HepG2 (cell line): ENCODE data around the gene SELENOV. TPM values are rescaled to one million over a fixed set of nuclear protein-coding genes. Genes with fewer than 3 reads are reported as not detected.

Experiments used
- ATF1 ChIP-seq: IDR thresholded peaks from 2 replicates; pipeline ENCODE4 v1.6.1; 2016; ENCODE audit warnings: mild to moderate bottlenecking, control low read depth
- CHD2 ChIP-seq: IDR thresholded peaks from 2 replicates; pipeline ENCODE4 v1.6.1; 2011; ENCODE audit warnings: low read depth, low read length, improper control_type of control experiment
- FOSL1 ChIP-seq: sonication (generic); formaldehyde crosslinking; IDR thresholded peaks from 2 replicates; pipeline ENCODE4 v1.9.0; 2021; ENCODE audit warnings: missing genetic modification reagents, borderline replicate concordance
- GZF1 ChIP-seq: sonication (generic); formaldehyde crosslinking; IDR thresholded peaks from 2 replicates; pipeline ENCODE4 v1.5.1; 2020; ENCODE audit warnings: mild to moderate bottlenecking, missing genetic modification reagents
- JUNB ChIP-seq: sonication (generic); formaldehyde crosslinking; IDR thresholded peaks from 2 replicates; pipeline ENCODE4 v1.8.0; 2022; ENCODE audit warnings: missing genetic modification reagents, mild to moderate bottlenecking, borderline replicate concordance
- KAT2B ChIP-seq: fragments of 150-350 bp; IDR thresholded peaks from 2 replicates; pipeline ENCODE4 v1.6.1; 2014; ENCODE audit warnings: low read depth, low read length, borderline replicate concordance
- MEIS1 ChIP-seq: sonication (generic); formaldehyde crosslinking; IDR thresholded peaks from 2 replicates; pipeline ENCODE4 v1.9.0; 2021; ENCODE audit warnings: mild to moderate bottlenecking, missing genetic modification reagents, moderate library complexity, borderline replicate concordance
- PRPF4 ChIP-seq: fragments of 200-400 bp; formaldehyde crosslinking; IDR thresholded peaks from 2 replicates; pipeline ENCODE4 v1.6.1; 2016; ENCODE audit warnings: low read length, low read depth; ENCODE audit not compliant: poor library complexity, severe bottlenecking
- SRY ChIP-seq: sonication (generic); formaldehyde crosslinking; IDR thresholded peaks from 2 replicates; pipeline ENCODE4 v1.8.0; 2022; ENCODE audit warnings: mild to moderate bottlenecking, missing genetic modification reagents
- TARDBP ChIP-seq: sonication (generic); formaldehyde crosslinking; IDR thresholded peaks from 2 replicates; pipeline ENCODE4 v1.8.0; 2022; ENCODE audit warnings: mild to moderate bottlenecking, missing genetic modification reagents
- ZNF460 ChIP-seq: sonication (generic); formaldehyde crosslinking; IDR thresholded peaks from 2 replicates; pipeline ENCODE4 v1.5.1; 2020; ENCODE audit warnings: missing genetic modification reagents, mild to moderate bottlenecking, borderline replicate concordance
- ZNF782 ChIP-seq: sonication (generic); formaldehyde crosslinking; IDR thresholded peaks from 2 replicates; pipeline ENCODE4 v1.4.0; 2020; ENCODE audit warnings: missing genetic modification reagents, mild to moderate bottlenecking, borderline replicate concordance
- polyA plus RNA-seq, 8 experiments: library from polyadenylated mRNA; depleted of rRNA in 3 of 8; stranded (reverse) in 7 of 8; unstranded in 1 of 8; fragments of >200 nt; fragmentation: Illumina TruSeq in 4 of 8; extraction: Trizol in 4 of 8; gene quantifications; 2 replicates each; pipeline versions ENCODE4 v1.2.1 to v1.2.3, GENCODE V29; 2011 to 2016; ENCODE audit warnings: low read depth in 4 of 8, missing spikeins in 1 of 8, mixed read lengths in 1 of 8; ENCODE audit not compliant: insufficient read depth in 1 of 8
- total RNA-seq, 5 experiments: library from RNA; depleted of rRNA; stranded (reverse); fragments of >200 nt; fragmentation: Illumina TruSeq; extraction: Trizol; gene quantifications; 2 replicates each; pipeline ENCODE4 v1.2.3, GENCODE V29; 2016; ENCODE audit warnings: low read depth in 1 of 5
- TF ChIP-seq, protein P1 (sequence below): IDR thresholded peaks from 2 replicates; pipeline ENCODE4 v1.6.1; 2016; ENCODE audit warnings: low read depth, borderline replicate concordance
- TF ChIP-seq, protein P2 (sequence below): sonication (generic); formaldehyde crosslinking; IDR thresholded peaks from 2 replicates; pipeline ENCODE4 v1.4.0; 2020; ENCODE audit warnings: missing genetic modification reagents, borderline replicate concordance
- TF ChIP-seq, protein P3 (sequence below): sonication (generic); formaldehyde crosslinking; IDR thresholded peaks from 2 replicates; pipeline ENCODE4 v1.4.0; 2020; ENCODE audit warnings: missing genetic modification reagents
- TF ChIP-seq, protein P4 (sequence below): sonication (generic); formaldehyde crosslinking; IDR thresholded peaks from 2 replicates; pipeline ENCODE4 v1.8.1; 2023; ENCODE audit warnings: mild to moderate bottlenecking, inconsistent platforms, moderate library complexity, missing genetic modification reagents, borderline replicate concordance

The SELENOV gene
- total and polyA plus RNA-seq, 2 of the 13 experiments (the other 11 are each of a cell fraction or from before 2014, with no cell fraction given), result not detected

DNA sequence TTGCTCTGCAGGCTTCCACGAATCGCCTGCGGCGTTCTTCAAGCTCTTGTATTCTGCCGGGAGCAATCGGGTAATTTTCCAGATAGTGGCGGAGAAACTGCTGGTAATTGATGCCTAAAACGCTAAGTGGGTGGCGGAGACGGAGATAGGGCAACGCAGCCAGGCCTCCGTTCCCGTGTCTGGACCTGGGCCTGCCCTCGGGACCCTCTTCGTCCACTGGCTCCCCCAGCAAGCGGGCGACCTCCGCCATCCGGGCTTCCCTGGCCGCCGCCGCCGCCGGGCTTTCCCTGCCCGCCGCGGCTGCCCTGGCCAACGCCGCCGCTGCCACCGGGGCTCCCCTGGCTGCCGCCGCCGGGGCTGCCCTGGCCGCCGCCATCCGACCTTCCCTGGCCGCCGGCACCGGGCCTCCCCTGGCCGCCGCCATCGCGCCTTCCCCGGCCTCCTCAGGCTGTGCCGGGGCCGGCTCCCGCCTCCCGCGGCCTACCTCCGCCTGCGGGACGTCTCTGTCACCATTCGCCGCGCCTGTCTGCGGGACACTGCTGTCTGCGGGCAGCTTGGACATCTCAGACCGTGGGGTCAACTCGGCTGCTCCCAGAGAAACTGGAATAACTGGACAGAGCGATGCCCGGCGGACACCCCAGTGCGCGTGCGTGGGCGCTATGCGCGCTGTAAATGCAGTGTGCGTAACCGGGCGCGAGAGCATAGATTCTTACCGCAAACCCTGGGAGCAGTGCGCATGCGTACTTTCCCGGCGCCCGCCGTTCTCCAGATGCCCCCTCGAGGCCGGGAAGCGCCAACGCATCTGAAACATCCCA, 24.8 kb downstream of the SELENOV start, which contains the start of gene EID2 (continued):
- TF ChIP-seq PRPF4 (no peak), TARDBP (CRISPR knock-in tag) (no peak), ZNF782 (no peak), KAT2B (no peak), ATF1 (CRISPR knock-in tag) (no peak), FOSL1 (CRISPR knock-in tag) (no peak), MEIS1 (CRISPR knock-in tag) (no peak), JUNB (CRISPR knock-in tag) (no peak), ZNF460 (no peak), CHD2 (peak; percentile 37; the same call in 1 of the 2 replicates), GZF1 (peak; percentile 65; the same call in 1 of the 2 replicates), SRY (CRISPR knock-in tag) (peak; percentile 86; the same call in 1 of the 2 replicates)
- TF ChIP-seq, protein P1, sequence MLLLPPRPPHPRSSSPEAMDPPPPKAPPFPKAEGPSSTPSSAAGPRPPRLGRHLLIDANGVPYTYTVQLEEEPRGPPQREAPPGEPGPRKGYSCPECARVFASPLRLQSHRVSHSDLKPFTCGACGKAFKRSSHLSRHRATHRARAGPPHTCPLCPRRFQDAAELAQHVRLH (CRISPR knock-in tag), result peak; percentile 5; the same call in 1 of the 2 replicates
- TF ChIP-seq, protein P2, sequence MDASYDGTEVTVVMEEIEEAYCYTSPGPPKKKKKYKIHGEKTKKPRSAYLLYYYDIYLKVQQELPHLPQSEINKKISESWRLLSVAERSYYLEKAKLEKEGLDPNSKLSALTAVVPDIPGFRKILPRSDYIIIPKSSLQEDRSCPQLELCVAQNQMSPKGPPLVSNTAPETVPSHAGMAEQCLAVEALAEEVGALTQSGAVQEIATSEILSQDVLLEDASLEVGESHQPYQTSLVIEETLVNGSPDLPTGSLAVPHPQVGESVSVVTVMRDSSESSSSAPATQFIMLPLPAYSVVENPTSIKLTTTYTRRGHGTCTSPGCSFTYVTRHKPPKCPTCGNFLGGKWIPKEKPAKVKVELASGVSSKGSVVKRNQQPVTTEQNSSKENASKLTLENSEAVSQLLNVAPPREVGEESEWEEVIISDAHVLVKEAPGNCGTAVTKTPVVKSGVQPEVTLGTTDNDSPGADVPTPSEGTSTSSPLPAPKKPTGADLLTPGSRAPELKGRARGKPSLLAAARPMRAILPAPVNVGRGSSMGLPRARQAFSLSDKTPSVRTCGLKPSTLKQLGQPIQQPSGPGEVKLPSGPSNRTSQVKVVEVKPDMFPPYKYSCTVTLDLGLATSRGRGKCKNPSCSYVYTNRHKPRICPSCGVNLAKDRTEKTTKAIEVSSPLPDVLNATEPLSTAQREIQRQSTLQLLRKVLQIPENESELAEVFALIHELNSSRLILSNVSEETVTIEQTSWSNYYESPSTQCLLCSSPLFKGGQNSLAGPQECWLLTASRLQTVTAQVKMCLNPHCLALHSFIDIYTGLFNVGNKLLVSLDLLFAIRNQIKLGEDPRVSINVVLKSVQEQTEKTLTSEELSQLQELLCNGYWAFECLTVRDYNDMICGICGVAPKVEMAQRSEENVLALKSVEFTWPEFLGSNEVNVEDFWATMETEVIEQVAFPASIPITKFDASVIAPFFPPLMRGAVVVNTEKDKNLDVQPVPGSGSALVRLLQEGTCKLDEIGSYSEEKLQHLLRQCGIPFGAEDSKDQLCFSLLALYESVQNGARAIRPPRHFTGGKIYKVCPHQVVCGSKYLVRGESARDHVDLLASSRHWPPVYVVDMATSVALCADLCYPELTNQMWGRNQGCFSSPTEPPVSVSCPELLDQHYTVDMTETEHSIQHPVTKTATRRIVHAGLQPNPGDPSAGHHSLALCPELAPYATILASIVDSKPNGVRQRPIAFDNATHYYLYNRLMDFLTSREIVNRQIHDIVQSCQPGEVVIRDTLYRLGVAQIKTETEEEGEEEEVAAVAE (CRISPR knock-in tag), result no peak
- TF ChIP-seq, protein P3, sequence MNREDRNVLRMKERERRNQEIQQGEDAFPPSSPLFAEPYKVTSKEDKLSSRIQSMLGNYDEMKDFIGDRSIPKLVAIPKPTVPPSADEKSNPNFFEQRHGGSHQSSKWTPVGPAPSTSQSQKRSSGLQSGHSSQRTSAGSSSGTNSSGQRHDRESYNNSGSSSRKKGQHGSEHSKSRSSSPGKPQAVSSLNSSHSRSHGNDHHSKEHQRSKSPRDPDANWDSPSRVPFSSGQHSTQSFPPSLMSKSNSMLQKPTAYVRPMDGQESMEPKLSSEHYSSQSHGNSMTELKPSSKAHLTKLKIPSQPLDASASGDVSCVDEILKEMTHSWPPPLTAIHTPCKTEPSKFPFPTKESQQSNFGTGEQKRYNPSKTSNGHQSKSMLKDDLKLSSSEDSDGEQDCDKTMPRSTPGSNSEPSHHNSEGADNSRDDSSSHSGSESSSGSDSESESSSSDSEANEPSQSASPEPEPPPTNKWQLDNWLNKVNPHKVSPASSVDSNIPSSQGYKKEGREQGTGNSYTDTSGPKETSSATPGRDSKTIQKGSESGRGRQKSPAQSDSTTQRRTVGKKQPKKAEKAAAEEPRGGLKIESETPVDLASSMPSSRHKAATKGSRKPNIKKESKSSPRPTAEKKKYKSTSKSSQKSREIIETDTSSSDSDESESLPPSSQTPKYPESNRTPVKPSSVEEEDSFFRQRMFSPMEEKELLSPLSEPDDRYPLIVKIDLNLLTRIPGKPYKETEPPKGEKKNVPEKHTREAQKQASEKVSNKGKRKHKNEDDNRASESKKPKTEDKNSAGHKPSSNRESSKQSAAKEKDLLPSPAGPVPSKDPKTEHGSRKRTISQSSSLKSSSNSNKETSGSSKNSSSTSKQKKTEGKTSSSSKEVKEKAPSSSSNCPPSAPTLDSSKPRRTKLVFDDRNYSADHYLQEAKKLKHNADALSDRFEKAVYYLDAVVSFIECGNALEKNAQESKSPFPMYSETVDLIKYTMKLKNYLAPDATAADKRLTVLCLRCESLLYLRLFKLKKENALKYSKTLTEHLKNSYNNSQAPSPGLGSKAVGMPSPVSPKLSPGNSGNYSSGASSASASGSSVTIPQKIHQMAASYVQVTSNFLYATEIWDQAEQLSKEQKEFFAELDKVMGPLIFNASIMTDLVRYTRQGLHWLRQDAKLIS (CRISPR knock-in tag), result no peak
- TF ChIP-seq, protein P4, sequence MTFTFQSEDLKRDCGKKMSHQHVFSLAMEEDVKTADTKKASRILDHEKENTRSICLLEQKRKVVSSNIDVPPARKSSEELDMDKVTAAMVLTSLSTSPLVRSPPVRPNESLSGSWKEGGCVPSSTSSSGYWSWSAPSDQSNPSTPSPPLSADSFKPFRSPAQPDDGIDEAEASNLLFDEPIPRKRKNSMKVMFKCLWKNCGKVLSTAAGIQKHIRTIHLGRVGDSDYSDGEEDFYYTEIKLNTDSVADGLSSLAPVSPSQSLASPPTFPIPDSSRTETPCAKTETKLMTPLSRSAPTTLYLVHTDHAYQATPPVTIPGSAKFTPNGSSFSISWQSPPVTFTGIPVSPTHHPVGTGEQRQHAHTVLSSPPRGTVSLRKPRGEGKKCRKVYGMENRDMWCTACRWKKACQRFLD (CRISPR knock-in tag), result no peak
